T-helper 1 cell treated with Interleukin-12 subunit alpha and Interleukin-12 subunit beta and Interleukin-4 antibody, amounts not matched to agents 30 ng/mL and 1 ng/mL, for 36 hours (primary cell): Measurements from ENCODE around the gene ADAM17. TPM values are rescaled to one million over a fixed set of nuclear protein-coding genes. Genes with fewer than 3 reads are reported as not detected.
"Not testable (repeated sequence)": the region's sequence is repeated elsewhere in the genome, so short reads cannot be mapped to it uniquely, and the experiment has no call there.

Experiments
- intact Hi-C: fragments of 100-400 bp; cut with micrococcal nuclease; formaldehyde crosslinking; loops from one replicate; pipeline ENCODE4 v1.15.1; 2024
- total RNA-seq: library from RNA; stranded (reverse); gene quantifications from 2 replicates; pipeline ENCODE4 v1.2.3, GENCODE V29; 2022

Gene ADAM17
- total RNA-seq, 1 donor from 2014 or later = 27.4 TPM

- intact Hi-C loops = no loop called here
These were observed 27.4 kb downstream of the ADAM17 start for GRCh38 chr2:9527995-9528787.

DNA sequence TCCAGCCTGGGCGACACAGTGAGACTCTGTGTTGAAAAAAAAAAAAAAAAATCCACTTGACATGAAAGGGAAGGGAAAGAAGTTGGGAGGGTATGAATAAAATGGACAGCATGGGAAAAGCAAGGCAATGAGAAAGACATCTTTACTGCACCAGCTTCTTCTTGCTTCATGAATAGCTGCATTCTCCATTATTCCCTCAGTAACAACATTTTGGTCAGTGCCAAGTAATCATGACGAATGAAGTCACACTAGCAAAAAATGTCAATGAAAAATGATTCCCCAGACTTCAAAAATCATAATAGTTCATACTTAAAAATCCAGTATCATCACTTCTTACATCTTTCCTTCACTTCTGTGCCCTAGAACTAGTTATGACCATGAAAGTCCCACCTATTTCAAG, 30.4 kb downstream of the ADAM17 start:
- intact Hi-C loops = no loop called here

GRCh38 chr2:9524291-9524690, 31.3 kb downstream of the ADAM17 start:
- intact Hi-C loops = no loop called here

DNA sequence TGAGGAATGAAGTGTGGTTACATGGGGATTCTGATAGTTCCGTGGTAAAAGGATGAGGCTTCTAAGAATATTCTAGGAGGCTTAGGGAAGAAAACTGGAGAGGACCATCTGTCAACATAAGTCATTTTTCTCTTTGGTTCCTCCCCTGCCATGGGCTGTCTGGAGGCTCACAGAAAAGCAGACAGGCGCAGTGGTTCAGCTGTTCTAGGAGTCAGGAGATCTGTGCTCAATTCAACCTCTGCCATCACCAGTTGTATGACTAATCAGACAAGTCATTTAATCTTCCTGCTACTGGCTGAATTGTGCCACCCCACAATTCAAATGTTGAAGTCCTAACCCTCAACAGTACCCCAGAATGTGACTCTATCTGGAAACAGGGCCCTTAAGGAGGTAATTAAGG, 36.4 kb downstream of the ADAM17 start:
- intact Hi-C loops = no loop called here

DNA sequence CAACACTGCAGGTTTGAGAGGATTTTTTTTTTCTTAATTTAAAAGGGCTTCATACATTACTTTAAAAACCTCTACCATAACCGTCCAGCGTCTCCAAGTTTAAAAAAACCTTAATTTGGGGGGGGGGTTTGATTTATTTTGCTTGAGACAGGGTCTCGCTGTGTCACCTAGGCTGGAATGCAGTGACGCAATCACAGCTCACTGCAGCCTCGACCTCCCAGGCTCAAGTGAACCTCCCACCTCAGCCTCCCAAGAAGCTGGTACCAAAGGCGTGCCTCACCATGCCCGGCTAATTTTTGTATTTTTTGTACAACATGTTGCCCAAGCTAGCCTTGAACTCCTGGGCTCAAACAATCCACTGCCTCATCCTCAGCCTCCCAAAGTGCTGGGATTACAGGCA, 36.9 kb downstream of the ADAM17 start:
- intact Hi-C loops = no loop called here

DNA sequence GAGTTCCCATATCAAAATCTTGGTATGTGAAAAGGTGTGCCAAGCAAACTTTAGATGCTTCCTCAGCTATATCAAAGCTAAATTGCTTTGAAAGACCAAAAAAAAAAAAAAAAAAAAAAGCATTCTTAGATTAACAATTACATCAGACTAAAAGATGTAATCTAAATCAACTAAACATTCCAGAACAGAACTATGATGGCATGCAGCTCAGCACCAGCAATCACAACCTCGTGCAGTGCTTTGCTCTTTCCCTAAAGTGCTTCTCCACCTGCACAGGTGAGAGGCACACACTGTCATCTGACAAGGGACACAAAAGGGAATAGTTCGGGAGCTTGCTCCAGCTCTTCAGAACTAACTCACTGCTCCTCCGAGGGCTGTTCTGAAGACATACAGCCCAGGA, 37.5 kb downstream of the ADAM17 start:
- intact Hi-C loops = no loop called here

DNA sequence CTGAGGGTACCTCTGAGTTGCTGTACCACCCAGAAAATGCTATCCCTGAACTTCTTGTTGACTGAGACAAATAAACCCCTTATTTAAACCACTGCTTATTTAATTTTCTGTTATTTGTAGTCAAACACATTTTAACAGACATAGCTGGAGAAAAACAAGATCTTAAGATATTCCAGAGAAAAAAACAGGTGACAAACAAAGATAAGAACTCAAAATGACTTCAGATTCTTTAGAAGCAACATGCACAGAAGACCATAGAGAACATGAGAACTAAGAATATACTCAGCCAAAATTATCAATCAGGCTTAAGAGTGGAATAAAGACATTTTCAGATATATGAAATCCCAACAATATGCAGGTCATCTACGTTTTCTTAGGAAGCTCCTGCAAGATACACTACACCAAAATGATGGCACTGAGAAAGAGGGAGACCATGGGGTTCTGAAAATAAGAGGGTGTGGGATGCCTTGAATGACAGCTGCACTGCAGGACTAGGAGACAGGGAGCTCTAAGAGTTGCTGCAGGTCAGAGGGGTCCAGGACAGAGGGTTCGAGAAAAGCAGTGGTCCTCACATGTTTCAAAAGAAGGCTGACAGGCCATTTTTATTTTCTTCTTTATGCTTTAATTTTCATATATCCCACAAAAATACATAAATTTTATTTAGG, 38.4 kb downstream of the ADAM17 start:
- intact Hi-C loops = no loop called here

GRCh38 chr2:9513946-9514345, 41.7 kb downstream of the ADAM17 start:
- intact Hi-C loops = not testable (repeated sequence)

- intact Hi-C loops = no loop called here
These were observed 46.7 kb downstream of the ADAM17 start for GRCh38 chr2:9508931-9509330.

DNA sequence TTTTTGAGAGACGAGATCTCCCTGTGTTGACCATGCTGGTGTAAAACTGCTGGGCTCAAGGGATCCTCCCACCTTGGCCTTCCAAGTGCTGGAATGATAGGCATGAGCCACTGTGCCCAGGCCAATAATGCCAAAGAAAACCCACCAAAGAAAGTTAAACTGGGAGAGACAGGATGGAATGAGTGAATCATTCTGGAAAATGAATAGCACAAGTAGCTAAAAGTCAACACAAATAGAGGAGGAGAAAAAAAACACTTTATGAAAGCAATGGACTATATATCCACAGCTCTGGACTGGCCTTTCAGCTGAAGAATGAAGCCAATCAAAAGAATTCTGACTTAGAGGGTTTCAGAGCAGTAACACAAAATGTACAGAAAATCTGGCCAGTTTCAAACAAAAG, 57.4 kb downstream of the ADAM17 start:
- intact Hi-C loops = no loop called here

DNA sequence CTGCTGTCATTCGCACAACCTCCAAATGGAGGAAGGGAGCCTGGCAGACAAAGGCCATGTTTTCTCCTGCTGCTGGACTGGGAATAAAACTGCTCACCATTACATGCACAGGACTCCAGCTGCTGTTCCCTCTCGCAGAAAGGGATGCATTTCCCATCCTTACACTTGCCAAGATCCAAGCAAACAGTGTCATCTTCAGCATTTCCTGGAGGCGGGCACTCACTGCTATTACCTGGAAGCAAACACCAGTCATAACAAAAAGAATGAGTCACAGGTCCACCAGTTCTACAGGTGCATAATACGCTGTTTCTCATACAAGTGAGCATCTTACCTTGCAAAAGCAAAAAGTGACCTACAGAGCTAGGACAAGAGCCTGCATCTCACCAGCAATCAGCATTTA, 58.6 kb downstream of the ADAM17 start:
- intact Hi-C loops = no loop called here

DNA sequence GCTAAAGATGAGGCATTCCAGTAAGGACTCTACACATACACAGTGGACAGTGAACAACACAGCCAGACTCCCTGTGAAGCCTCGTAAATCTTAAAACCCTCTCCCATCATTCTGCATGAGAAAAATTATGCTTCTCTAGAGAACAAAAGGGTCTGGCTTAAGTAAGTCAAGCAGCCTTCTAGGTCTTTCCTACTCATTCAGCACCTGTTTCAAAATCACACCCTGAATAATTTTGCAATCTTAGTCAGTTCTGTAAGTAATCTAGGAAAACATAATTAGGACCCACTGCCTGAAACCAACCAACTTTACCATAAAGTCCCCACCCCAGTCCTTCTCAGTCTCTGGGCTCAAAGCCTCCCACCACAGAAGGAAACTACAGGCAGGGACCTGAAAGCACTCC, 61.5 kb downstream of the ADAM17 start:
- intact Hi-C loops = no loop called here

- intact Hi-C loops = no loop called here
These were observed 62.2 kb downstream of the ADAM17 start for GRCh38 chr2:9493478-9493877.

DNA sequence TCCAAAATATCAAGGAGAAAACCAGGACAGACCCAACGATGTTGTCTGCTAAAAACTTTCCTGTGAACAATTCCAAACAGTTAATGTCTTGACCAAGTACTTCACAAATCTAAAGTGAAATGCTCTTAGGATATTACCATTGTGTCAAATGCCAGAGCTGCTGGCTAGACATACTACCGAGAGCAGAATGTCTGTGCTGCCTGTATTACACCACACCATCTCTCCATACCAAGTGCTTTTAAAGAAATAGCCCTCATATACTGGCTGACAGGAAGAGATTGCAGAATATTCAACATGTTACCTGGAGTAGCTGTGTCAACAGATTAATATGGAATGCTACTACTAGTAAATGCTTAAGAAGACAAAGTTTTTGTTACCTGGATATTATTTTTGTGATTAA, 62.7 kb downstream of the ADAM17 start:
- intact Hi-C loops = no loop called here

DNA sequence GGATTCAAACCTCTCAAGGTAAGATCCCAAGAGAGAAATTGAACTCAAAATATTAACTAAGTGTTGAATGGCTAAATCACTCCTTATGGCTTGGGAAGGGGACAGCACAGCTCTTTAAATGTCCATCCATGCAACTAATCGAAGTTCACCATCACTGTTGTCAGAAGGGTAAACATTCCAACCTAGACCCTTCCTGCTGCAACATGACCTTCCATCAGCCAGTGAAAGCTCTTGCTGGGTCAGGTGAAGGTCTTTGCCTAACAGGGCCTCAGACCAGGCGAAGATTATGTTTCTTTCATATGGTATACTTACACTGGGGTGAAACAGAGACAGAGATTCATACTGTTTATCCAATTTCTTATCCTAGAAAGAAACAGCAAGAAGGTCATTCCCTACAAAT, 64.8 kb downstream of the ADAM17 start:
- intact Hi-C loops = no loop called here

DNA sequence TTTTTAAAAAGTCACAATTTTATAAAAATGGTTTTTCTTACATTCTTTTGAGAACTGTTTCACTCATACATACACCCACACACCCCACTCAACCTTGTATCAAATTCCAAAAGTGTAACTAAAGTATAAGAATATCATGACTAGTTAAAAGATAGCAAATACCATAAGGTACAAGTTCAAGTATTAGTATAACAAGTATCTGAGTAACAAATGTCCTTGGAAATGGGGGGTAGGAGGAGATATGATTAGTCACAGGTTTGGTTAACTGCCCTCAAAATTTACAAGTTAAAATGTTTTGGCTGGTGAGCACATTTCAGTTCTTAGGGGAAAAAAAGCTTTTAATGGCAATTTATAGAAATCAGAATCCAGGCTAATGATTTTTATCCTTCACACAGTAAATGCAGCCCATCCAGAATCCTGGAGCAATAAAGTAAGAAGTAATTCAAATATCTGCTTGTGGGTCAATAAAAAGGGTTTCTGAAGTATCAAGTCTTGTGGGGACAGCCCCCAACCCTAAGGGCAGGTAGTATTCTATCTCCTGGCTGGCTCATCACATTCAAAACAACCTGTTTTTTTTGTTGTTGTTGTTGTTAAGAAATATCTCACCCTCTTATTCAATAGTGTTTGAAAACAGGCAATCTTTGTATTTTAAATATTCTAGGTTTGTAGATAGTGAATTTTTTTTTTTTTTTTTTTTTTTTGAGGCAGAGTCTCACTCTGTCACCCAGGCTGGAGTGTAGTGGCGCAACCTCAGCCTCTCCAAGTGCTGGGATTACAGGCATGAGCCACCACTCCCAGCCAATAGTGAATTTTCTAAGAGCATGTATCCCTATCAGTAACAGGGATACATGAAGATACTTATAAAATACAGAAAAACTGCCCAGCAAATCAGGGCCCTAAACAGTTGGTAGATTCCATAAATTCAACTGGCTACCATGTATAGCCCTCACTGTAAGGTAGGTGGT, 66.8 kb downstream of the ADAM17 start:
- intact Hi-C loops = no loop called here

DNA sequence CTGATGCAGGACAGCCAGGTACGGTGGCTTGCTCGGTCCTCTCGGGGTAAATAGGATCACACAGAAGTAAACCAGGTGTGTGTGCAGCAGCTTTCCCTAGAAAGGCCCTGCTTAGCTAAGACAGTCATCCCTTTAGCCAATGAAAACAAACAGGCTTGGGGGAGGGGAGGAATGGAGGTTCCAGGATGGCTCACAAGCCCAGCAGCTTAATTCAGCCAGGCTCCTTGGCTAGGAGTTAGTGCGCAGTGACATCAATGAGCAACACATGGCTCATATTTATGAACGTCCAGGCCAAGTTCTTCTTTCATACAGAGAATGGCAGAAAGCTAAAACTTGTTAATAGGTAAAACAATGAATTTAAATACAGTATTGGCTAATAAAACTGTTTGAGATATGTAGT, 71.1 kb downstream of the ADAM17 start:
- intact Hi-C loops = no loop called here

DNA sequence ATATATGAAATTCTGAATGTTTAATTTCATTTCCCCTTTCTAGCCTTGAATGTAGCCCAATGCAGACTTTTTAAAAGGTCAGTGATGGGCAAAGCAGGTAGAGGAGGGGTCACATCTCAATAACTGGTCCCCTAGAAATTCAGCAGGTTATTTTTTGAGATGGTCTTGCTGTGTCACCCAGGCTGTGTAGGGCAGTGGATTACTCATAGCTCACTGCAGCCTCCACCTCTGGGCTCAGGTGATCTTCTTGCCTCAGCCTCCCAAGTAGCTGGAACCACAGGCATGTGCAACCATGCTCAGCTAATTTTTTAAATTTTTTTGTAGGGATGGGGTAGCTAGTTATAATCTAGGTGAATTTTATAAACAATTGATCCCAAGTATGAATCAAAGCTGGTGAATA, 72.5 kb downstream of the ADAM17 start:
- intact Hi-C loops = no loop called here

- intact Hi-C loops = no loop called here
These were observed 75.5 kb downstream of the ADAM17 start for GRCh38 chr2:9480157-9480556.

DNA sequence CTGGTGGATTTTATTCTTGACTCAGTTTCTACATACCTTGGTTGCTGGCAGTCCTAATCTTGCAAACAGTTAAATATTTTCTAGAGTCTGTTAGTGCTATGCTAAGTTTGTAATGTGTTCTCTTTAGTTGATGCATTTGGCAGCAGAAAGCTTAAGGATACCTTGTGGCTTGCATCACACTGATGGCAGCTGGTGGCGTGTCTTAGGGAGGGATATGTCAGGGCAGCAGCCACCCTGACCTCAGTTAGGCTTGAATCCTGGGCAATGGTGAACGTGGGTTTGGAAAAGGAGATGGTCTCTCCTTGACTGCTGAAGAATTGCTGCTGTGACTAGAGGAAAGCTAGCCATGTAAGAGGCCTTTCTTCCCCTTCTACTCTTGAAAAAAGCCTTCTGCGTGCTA, 77.1 kb downstream of the ADAM17 start:
- intact Hi-C loops = loop anchor here (10.0 kb wide), 1 partner anchor 136 kb away; no protein-coding TSS in a partner anchor

- intact Hi-C loops = loop anchor here (10.0 kb wide), 1 partner anchor 137 kb away; no protein-coding TSS in a partner anchor
These were observed 77.7 kb downstream of the ADAM17 start for GRCh38 chr2:9477914-9478313.
